GM21786 (cell line): ENCODE results near the gene G0S2.

Experiments used
- ATAC-seq: cut with Tn5 transposase; IDR thresholded peaks from one replicate; pipeline ENCODE4 v1.9.1; 2021; ENCODE audit not compliant: unreplicated experiment

Gene G0S2

GRCh38 chr1:209648346-209648745 is 26.9 kb upstream of the G0S2 start:
- ATAC-seq, result no peak

- no peak for ATAC-seq
Observed at GRCh38 chr1:209648931-209649776, 26.1 kb upstream of the G0S2 start.

- no peak for ATAC-seq
Observed at GRCh38 chr1:209650454-209650853, 24.8 kb upstream of the G0S2 start.

GRCh38 chr1:209651138-209651587 is 24.0 kb upstream of the G0S2 start:
- ATAC-seq, result peak; percentile 51

GRCh38 chr1:209652121-209652735 is 23.0 kb upstream of the G0S2 start, which contains the start of gene LAMB3:
Gene LAMB3 (minus strand): TSS chr1:209652425. CDS start chr1:209650944, 1,481 bp downstream.
- no peak for ATAC-seq

DNA sequence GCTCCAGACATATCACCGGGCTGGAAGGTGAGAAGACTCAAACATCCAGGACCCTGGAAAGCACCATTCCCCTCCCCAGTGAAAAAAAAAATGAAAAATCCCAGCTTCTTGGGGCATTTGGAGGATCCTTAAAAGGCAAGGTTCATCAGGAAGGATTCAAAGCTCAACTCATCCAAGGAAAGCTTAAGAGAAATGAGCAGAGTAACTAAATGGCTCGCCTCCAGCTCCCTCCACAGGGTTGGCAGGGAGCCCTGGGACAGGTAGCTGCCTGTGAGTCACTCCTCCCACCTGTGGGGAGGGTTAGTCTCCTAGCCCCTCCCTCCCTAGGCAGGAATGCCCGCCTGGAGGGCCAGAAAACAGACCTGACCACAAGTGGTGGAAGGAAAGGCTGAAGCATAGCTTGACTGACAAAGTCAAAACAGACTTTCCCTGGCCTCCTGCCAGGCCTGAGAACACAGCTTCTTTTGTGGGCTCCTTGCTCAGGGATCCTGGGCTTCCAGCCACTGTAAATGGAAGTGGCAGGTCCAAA is 22.3 kb upstream of the G0S2 start:
- ATAC-seq, result peak; percentile 56

GRCh38 chr1:209653915-209654351 is 21.3 kb upstream of the G0S2 start:
- ATAC-seq, result peak; percentile 35

- ATAC-seq, result no peak
Observed at GRCh38 chr1:209655411-209656231, 19.6 kb upstream of the G0S2 start.

DNA sequence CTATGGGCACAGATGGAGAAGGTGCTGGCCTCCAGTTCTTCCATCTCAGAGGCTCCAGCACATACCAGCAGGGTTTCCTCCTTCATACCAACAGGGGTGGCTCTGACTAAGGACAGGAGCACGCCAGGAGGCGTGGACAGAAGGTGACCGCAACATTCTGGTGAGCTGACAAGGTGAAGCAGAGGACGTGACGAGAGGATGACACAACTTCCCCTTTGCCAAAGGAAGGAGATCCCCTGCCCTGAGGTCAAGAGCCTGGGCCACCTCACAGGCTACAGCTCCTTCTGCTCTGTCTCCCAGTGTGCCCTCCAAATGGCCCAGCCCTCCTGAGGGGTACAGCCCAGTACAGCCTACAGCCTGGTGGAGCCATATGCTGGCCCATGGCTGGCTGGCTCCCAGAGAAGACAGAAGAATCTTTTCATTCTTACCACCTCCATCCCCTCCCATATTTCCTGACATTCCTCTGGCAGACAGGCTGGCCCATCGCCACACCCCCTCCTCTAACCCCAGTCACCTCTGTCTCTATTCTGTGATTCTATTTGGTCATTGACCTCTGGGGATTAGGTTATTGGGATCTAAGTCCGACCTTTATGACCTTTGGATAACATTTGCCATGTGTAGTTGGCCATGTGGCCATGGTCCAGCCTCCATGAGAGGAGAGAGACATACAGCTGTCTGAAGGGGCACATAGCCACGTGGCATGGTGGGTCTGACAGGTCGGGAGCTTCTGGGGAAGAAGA is 17.9 kb upstream of the G0S2 start:
- no peak for ATAC-seq

DNA sequence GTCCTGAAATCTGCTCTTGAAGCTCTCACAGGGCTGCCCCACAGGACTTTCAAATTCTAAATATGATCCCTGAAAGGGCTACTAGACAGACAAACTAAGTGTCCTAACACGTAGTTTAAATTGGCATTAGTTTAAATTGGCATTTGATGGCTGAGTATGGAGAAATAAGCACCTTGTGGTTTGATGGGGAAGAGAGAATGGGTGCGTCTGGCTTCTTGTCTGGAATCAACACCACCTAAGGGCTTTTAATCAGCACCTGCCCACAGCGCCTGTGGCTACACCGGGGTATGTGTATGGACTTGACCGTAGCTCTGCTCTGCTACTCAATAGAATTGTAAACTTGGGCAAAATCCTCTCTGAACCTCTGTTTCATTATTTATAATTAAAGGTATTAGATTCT is 17.3 kb upstream of the G0S2 start:
- no peak for ATAC-seq

DNA sequence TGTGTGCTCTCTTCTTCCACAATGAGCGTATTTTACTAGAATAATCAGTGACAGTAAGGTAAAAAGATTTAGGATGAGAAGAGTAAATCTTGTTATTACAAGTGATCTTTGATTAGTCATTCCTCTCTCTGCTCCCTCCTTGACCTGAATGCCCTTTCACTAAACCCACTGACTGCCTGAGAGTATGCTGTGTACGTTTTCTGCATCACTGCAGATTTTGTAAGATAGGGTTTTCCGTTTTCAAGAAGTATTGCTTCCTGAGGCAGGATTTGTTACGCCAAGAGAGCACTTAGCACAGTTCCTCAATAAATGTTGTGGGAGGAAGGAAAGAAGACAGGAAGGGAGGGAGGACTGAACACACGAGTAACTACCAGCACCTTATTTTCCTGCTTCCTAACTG is 15.3 kb upstream of the G0S2 start:
- ATAC-seq, result peak; percentile 92

DNA sequence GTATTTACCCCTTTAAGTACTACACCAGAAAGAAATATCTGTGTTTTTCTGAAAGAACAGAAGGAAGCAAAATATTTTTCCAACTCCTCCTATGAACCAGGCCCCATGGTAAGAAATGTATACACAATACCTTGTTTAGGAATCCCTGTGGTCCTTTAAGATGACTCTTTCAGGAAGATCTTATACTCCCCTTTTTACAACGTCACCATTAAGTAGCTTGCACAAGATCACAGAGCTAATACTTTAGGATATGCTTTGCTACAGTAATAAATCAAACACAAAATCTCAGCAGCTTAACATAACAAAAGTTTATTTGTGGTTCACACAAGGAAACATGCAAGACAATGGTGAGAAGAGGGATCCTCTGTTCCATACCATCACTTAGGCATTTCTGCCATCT is 14.1 kb upstream of the G0S2 start:
- no peak for ATAC-seq

- ATAC-seq, result no peak
Observed at GRCh38 chr1:209662879-209663327, 12.3 kb upstream of the G0S2 start.

DNA sequence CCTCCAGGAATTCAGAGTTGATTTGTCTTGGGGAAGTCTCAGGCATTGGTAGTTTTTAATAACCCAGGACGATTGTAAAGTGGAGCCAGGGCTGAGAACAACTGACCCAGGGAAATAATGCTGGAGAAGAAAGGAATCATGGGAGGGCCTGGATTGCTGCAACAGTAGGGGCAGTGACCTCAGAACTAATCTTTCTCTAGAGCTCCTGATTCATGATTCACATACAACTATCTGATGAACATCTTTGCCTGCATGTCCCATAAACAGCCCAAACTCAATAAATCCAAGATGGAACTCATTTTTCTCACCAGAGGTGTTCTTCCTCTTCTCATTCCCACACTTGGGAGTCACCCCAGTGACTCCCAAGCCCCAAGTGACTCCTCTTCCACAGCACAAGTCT is 8.1 kb upstream of the G0S2 start:
- no peak for ATAC-seq

GRCh38 chr1:209667708-209668107 is 7.5 kb upstream of the G0S2 start:
- ATAC-seq, result peak; percentile 49

GRCh38 chr1:209670441-209671082 is 4.7 kb upstream of the G0S2 start:
- no peak for ATAC-seq

DNA sequence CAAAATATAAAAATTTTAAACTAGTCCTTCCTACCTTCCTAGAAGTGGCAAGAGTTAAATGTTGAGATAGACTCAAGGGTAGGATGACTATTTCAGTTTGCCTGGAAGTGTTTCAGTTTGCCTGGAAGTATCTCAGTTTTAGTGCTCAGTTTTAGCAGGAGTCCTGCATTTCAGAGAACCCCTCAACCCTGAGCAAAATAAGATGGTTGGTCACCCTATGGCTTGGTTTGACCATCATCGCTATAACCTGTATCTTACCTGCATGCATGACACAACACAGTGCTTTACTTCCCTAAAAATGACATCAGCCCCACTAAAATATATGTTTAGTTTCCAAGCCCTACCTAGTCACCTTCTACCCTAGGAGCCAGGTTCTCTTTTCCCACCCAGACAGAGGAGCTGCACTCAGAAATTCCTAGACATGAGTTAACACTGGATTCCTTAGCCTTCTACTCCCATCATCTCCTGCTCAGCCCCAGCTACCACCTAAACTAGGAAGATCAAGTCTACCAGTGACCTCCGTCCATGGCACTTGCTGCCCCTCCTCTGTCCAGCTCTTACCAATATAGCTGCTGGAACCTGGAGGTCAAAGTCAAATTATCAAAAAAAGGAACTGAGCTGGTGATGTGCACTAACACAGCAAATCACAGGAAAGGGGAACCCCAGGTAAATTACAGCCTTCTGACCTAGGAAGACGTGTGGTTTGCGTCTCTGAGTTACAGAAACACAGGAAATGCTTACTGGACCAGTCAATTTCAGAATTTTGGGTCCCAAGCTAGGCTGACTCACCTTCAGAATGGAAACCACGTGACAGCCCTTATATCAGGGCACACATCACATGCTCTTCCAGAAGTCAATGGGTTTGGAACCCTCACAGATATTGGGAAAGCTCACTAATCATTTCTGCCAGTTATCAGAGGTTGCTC is 2.2 kb upstream of the G0S2 start:
- peak; percentile 94 for ATAC-seq

DNA sequence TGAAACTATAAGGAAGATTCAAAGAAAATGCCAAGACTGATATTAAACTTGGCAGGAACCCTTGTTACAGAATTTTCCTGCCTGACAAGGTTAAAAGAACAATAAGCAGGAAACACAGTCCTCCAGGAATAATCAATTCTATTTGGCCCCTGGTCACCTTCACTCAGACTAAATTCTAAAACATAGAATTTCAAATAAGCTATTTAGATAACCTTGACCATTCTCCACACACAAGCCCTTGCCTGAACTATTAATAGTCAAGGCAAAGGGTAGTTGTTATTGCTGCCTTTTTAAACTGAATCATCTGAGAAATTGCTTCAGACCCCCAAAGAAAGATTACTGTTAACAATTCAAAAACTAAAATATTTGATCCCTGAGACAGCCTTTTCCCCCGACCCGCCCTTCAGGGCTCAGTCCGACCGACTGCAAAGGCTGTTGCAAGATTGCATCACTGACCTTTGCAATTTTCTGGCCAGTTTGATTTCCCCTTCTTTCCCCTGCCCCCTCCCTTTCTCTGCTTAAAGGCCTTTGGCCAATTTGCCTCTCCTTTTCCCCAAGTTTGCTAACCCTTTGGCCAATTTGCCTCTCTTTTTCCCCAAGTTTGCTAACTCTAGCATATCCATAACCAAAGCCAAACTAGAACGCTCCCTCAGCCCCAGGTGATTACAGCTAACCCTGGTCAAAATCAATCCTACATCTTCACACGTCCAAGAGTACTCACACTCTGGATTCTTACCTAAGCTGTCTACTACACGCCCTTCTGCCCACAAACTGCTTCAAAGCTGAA is 1.4 kb upstream of the G0S2 start:
- no peak for ATAC-seq
